ENCODE results near the gene PNKD.
"Not testable (repeated sequence)": the region's sequence is repeated elsewhere in the genome, so short reads cannot be mapped to it uniquely, and the experiment has no call there.

PNKD gene

DNA sequence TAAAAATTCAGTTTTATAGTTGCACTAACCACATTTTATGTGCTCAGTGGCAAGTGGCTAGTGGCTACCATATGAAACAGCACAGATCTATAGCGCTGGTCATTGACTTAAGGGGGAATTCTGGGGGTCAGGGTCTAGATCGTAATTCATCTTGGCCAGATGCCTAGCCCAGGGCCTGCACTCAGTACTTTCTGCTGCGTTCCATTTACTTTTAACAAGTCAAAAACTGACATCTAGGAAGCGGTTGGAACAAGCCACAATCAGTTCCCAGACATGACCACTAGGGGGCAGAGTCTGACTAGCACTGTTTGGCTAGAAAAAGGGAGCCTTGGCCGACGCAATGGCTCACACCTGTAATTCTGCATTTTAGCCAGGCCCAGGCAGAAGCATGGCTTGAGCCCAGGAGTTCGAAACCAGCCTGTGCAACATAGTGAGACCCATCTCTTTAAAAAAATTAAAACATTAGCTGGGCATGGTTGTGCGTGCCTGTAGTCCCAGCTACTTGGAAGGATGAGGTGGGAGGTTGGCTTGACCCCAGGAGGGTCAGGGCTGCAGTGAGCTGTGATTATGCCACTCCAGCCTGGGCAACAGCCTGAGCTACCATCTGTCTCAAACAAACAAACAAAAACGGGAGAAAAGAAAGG lies 31.0 kb downstream of the PNKD start:
- no peak for DNase-seq (ENCODE audit: low read depth)
- TF ChIP-seq, protein P1, sequence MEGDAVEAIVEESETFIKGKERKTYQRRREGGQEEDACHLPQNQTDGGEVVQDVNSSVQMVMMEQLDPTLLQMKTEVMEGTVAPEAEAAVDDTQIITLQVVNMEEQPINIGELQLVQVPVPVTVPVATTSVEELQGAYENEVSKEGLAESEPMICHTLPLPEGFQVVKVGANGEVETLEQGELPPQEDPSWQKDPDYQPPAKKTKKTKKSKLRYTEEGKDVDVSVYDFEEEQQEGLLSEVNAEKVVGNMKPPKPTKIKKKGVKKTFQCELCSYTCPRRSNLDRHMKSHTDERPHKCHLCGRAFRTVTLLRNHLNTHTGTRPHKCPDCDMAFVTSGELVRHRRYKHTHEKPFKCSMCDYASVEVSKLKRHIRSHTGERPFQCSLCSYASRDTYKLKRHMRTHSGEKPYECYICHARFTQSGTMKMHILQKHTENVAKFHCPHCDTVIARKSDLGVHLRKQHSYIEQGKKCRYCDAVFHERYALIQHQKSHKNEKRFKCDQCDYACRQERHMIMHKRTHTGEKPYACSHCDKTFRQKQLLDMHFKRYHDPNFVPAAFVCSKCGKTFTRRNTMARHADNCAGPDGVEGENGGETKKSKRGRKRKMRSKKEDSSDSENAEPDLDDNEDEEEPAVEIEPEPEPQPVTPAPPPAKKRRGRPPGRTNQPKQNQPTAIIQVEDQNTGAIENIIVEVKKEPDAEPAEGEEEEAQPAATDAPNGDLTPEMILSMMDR (IDR thresholded peaks at IDR 0.05; ENCODE audit: control insufficient read depth, insufficient read depth, low read depth, low read length, missing control alignments): peak; percentile 91
- H3K4me3 ChIP-seq (ENCODE audit: control insufficient read depth, low read depth, low read length): no peak overlapping the region

DNA sequence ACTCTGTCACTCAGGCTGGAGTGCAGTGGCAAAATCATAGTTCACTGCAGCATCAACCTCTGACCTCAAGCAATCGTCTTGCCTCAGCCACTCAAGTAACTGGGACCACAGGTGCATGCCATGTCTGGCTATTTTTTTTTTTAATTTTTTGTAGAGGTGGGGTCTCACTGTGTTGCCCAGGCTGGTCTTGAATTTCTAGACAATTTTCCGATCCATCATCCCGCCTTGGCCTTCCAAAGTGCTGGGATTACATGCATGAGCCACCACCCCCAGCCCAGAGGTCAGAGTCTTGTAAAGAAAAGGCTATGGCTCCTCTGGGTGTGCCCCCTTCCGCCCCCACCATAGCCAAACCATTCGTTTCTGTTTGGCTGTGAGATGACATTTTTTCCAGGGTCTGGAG lies 35.1 kb downstream of the PNKD start:
- TF ChIP-seq, protein P1 (IDR thresholded peaks at IDR 0.05; ENCODE audit: control insufficient read depth, insufficient read depth, low read depth, low read length, missing control alignments): no peak
- DNase-seq (ENCODE audit: low read depth): no peak
- no peak overlapping the region for H3K4me3 ChIP-seq (ENCODE audit: control insufficient read depth, low read depth, low read length)

DNA sequence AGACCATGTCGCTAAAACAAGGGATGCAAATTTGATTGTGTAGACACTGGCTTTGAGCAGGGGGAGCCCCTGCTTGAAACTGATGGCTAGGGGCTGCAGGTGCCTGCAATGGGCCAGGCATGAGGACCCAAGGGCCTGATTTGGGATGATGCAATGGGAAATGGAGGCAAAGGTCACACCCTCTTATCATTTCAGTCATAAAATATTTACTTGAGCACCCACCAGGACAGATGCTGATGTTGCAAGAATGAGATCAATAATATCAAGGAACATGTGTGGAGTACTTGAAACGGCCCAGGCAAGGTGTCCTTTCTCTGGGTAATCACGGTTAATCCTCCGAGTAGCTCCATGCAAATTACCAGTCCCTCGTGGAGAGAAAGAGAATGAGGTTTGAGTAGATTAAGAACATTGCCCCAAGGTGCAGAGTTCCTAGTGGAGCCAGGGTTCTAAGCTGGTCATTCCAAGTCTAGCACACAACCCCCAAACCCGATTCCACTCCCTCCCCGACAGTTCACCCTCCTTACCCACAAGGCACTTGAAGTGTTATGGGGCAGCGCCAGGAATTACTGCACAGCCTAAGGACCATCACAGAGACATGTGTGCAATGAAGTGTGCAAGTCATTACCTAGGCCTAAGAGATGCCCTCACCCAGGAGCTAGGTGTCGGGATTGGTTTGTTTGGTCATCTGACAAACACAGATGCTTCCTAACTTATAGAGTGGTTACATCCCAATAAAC lies 36.0 kb downstream of the PNKD start:
- TF ChIP-seq, protein P1 (IDR thresholded peaks at IDR 0.05; ENCODE audit: control insufficient read depth, insufficient read depth, low read depth, low read length, missing control alignments): no peak
- no peak overlapping the region for H3K4me3 ChIP-seq (ENCODE audit: control insufficient read depth, low read depth, low read length)
- no peak for DNase-seq (ENCODE audit: low read depth)

DNA sequence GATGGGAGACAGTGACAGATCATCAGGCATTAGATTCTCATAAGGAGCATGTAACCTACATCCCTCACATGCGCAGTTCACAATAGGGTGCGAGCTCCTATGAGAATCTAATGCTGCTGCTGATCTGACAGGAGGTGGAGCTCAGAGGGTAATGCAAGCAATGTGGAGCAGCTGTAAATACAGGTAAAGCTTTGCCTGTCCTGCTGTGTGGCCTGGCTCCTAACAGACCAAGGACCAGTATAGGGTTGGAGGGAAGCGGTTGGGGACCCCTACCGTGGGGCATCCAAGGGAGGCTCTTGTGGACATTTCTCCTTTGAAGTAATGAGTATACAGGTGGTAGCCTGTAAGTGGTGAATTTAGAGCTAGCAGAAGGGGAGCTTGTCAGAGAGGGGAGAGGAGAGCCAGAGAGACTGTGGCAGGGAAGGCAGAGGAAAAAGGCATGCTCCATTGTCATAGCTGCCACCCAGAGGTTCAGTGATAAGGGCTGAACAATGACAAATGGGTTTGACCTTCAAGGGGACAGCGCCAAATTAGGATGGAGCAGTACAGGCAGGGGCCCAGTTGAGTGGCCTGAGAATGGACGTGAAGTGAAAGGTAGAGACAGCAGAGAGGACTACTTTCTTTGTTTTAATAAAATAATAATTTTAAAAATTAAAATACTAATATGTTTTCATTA lies 37.2 kb downstream of the PNKD start:
- no peak for DNase-seq (ENCODE audit: low read depth)
- H3K4me3 ChIP-seq (ENCODE audit: control insufficient read depth, low read depth, low read length): no peak overlapping the region
- TF ChIP-seq, protein P1 (IDR thresholded peaks at IDR 0.05; ENCODE audit: control insufficient read depth, insufficient read depth, low read depth, low read length, missing control alignments): no peak

DNA sequence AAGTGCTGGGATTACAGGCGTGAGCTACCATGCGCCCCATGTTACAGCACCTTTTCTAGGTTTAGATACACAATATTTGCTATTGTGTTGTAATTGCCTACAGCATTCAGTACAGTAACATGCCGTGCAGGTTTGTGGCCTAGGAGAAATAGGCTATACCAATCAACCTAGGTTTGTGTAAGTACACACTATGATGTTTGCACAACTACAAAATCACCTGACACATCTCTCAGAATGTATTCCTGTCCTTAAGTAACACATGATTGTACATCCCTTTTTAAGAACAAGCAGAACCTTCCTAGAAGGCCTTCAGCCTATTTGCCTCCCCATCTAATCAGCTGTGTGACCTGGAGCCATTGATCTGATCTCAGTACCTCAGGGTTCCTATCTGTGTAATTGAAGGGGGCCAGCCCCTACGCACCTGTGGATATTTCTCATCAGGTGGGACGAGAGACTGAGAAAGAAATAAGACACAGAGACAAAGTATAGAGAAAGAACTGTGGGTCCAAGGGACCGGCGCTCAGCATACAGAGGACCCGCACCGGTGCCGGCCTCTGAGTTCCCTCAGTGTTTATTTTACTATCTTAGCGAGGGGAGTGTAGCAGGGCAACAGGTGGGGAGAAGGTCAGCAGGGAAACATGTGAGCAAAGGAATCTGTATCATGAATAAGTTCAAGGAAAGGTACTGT lies 40.7 kb downstream of the PNKD start:
- H3K4me3 ChIP-seq (ENCODE audit: control insufficient read depth, low read depth, low read length): no peak overlapping the region
- TF ChIP-seq, protein P1 (IDR thresholded peaks at IDR 0.05; ENCODE audit: control insufficient read depth, insufficient read depth, low read depth, low read length, missing control alignments): no peak
- no peak for DNase-seq (ENCODE audit: low read depth)

DNA sequence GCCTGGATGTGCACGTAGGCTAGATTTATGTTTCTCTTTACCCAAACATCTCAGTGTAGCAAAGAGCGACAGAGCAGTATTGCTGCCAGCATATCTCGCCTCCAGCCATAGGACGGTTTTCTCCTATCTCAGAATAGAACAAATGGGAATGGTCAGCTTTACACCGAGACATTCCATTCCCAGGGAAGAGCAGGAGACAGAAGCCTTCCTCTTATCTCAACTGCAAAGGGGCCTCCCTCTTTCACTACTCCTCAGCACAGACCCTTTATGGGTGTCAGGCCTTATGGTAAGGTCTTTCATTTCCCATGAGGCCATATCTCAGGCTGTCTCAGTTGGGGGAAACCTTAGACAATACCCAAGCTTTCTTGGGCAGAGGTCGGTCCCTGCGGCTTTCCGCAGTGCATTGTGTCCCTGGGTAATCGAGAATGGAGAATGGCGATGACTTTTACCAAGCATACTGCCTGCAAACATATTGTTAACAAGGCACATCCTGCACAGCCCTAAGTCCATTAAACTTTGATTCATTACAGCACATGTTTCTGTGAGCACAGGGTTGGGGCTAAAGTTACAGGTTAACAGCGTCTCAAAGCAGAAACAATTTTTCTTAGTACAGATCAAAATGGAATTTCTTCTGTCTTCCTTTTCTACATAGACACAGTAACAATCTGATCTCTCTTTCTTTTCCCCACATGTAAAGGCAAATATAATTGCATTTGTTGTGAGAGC lies 41.4 kb downstream of the PNKD start:
- not testable (repeated sequence) for DNase-seq (ENCODE audit: low read depth); H3K4me3 ChIP-seq (ENCODE audit: control insufficient read depth, low read depth, low read length)
